Astrocyte (in vitro differentiated cells and primary cell): Measurements from ENCODE around the gene SEMA4G. TPM values are rescaled to one million over a fixed set of nuclear protein-coding genes. Genes with fewer than 3 reads are reported as not detected.

Experiments
- DNase-seq: peaks from one replicate; pipeline ENCODE4 v3.0.0-alpha.2; 2010; ENCODE audit warnings: low read depth
- FAIRE-seq: peaks from 2 replicates; lab custom pipeline; 2011; peaks lifted over from hg19 to GRCh38; lab: Jason Lieb, UNC
- H2AFZ ChIP-seq: 2 replicates; pipeline ENCODE4 v1.6.0; 2012; ENCODE audit warnings: low read depth, low read length, inconsistent platforms
- H3K27ac ChIP-seq: 2 replicates; pipeline ENCODE4 v1.5.1; 2011; ENCODE audit warnings: low read depth, low read length, inconsistent platforms
- H3K27me3 ChIP-seq: 2 replicates; pipeline ENCODE4 v1.6.0; 2011; ENCODE audit warnings: low read length, inconsistent platforms; ENCODE audit not compliant: insufficient read depth
- H3K36me3 ChIP-seq: 2 replicates; pipeline ENCODE4 v1.5.1; 2011; ENCODE audit warnings: low read length, inconsistent platforms; ENCODE audit not compliant: insufficient read depth
- H3K4me1 ChIP-seq: 2 replicates; pipeline ENCODE4 v1.5.1; 2011; ENCODE audit warnings: low read length, inconsistent platforms; ENCODE audit not compliant: insufficient read depth
- H3K4me2 ChIP-seq: 2 replicates; pipeline ENCODE4 v1.6.0; 2012; ENCODE audit warnings: low read length, inconsistent platforms
- H3K4me3 ChIP-seq: 2 replicates; pipeline ENCODE4 v1.5.1; 2011; ENCODE audit warnings: low read depth, mild to moderate bottlenecking, low read length, inconsistent platforms; ENCODE audit not compliant: insufficient read depth
- H3K79me2 ChIP-seq: 2 replicates; pipeline ENCODE4 v1.6.0; 2012; ENCODE audit warnings: mild to moderate bottlenecking, low read length, inconsistent platforms; ENCODE audit not compliant: insufficient read depth
- H3K9ac ChIP-seq: 2 replicates; pipeline ENCODE4 v1.6.0; 2012; ENCODE audit warnings: mild to moderate bottlenecking, low read length, inconsistent platforms
- H3K9me3 ChIP-seq: 2 replicates; pipeline ENCODE4 v1.5.1; 2012; ENCODE audit warnings: low read depth, mild to moderate bottlenecking, low read length, inconsistent platforms; ENCODE audit not compliant: insufficient read depth
- H4K20me1 ChIP-seq: 2 replicates; pipeline ENCODE4 v1.6.0; 2012; ENCODE audit warnings: low read length, inconsistent platforms; ENCODE audit not compliant: insufficient read depth
- H3K27ac Mint-ChIP-seq: one replicate; pipeline ENCODE4 v1.8.0; 2021; ENCODE audit warnings: mild to moderate bottlenecking, mixed read lengths; ENCODE audit not compliant: unreplicated experiment
- H3K27me3 Mint-ChIP-seq: one replicate; pipeline ENCODE4 v1.8.0; 2021; ENCODE audit warnings: low read depth, mixed read lengths; ENCODE audit not compliant: unreplicated experiment
- H3K36me3 Mint-ChIP-seq: one replicate; pipeline ENCODE4 v1.8.0; 2021; ENCODE audit warnings: low read depth, mixed read lengths; ENCODE audit not compliant: unreplicated experiment
- H3K4me1 Mint-ChIP-seq: one replicate; pipeline ENCODE4 v1.8.0; 2021; ENCODE audit warnings: low read depth, mixed read lengths; ENCODE audit not compliant: unreplicated experiment
- H3K4me3 Mint-ChIP-seq: one replicate; pipeline ENCODE4 v1.8.0; 2021; ENCODE audit warnings: mild to moderate bottlenecking, moderate library complexity, mixed read lengths; ENCODE audit not compliant: unreplicated experiment
- H3K9me3 Mint-ChIP-seq: one replicate; pipeline ENCODE4 v1.8.0; 2021; ENCODE audit warnings: mild to moderate bottlenecking, mixed read lengths; ENCODE audit not compliant: unreplicated experiment
- CTCF ChIP-seq: IDR thresholded peaks from 2 replicates; pipeline ENCODE4 v1.5.1; 2011; ENCODE audit warnings: low read depth, mild to moderate bottlenecking, inconsistent platforms, low read length, moderate library complexity; ENCODE audit not compliant: insufficient read depth
- EZH2 ChIP-seq: IDR thresholded peaks from 2 replicates; pipeline ENCODE4 v1.6.1; 2012; ENCODE audit warnings: mild to moderate bottlenecking, low read length, inconsistent platforms; ENCODE audit not compliant: insufficient read depth
- total RNA-seq: library from RNA; stranded (reverse); gene quantifications from 2 replicates; pipeline ENCODE4 v1.2.1, GENCODE V29; 2021

Gene SEMA4G
- total RNA-seq, 1 donor from 2014 or later = 5.9 TPM

GRCh38 chr10:100968062-100968736, 1.1 kb upstream of the SEMA4G start:
- Histone ChIP-seq H3K27ac (no peak overlapping the region), H3K79me2 (no peaks in the 10 kb centered on the region), H3K27me3 (no peaks in the 10 kb centered on the region), H4K20me1 (peaks cover 4% of the 10 kb centered on the region), H3K9ac (no peak overlapping the region), H3K36me3 (peaks cover 12% of the 10 kb centered on the region), H3K4me2 (peak overlapping the region; percentile 96), H3K4me1 (peaks cover 8% of the 10 kb centered on the region), H2AFZ (no peak overlapping the region), H3K4me3 (no peak overlapping the region), H3K9me3 (no peaks in the 10 kb centered on the region)
- peak overlapping the region; percentile 80 for H3K4me3 Mint-ChIP-seq
- no peaks in the 10 kb centered on the region for H3K9me3 Mint-ChIP-seq
- DNase-seq (no peak), FAIRE-seq (no peak)
- peaks cover 10% of the 10 kb centered on the region for H3K4me1 Mint-ChIP-seq
- no peaks in the 10 kb centered on the region for H3K36me3 Mint-ChIP-seq
- H3K27ac Mint-ChIP-seq = no peak overlapping the region
- no peaks in the 10 kb centered on the region for H3K27me3 Mint-ChIP-seq
- TF ChIP-seq EZH2 = no peak

GRCh38 chr10:100968863-100969186, 479 bp upstream of the SEMA4G start:
- TF ChIP-seq CTCF = no peak
- TF ChIP-seq EZH2 = no peak
- Histone ChIP-seq H3K27me3 (no peaks in the 10 kb centered on the region), H3K4me1 (peaks cover 8% of the 10 kb centered on the region), H3K36me3 (peaks cover 10% of the 10 kb centered on the region), H3K4me3 (peak overlapping the region; percentile 52), H4K20me1 (peaks cover 3% of the 10 kb centered on the region), H3K27ac (no peak overlapping the region), H3K79me2 (no peaks in the 10 kb centered on the region), H3K9ac (peak overlapping the region; percentile 44), H3K9me3 (no peaks in the 10 kb centered on the region), H2AFZ (peak overlapping the region; percentile 73), H3K4me2 (peak overlapping the region; percentile 96)
- peaks cover 10% of the 10 kb centered on the region for H3K4me1 Mint-ChIP-seq
- no peaks in the 10 kb centered on the region for H3K36me3 Mint-ChIP-seq
- H3K27me3 Mint-ChIP-seq = no peaks in the 10 kb centered on the region
- H3K4me3 Mint-ChIP-seq = peak overlapping the region; percentile 80
- no peak for DNase-seq
- no peaks in the 10 kb centered on the region for H3K9me3 Mint-ChIP-seq
- FAIRE-seq = no peak
- no peak overlapping the region for H3K27ac Mint-ChIP-seq

GRCh38 chr10:100970076-100970913, 991 bp downstream of the SEMA4G start:
- H3K27ac Mint-ChIP-seq = no peak overlapping the region
- H3K9me3 Mint-ChIP-seq = no peaks in the 10 kb centered on the region
- no peaks in the 10 kb centered on the region for H3K36me3 Mint-ChIP-seq
- Histone ChIP-seq H3K4me2 (peak overlapping the region; percentile 96), H3K4me3 (no peak overlapping the region), H4K20me1 (no peaks in the 10 kb centered on the region), H3K36me3 (peaks cover 6% of the 10 kb centered on the region), H3K27ac (no peak overlapping the region), H3K4me1 (peaks cover 8% of the 10 kb centered on the region), H3K27me3 (no peaks in the 10 kb centered on the region), H2AFZ (peak overlapping the region; percentile 88), H3K9me3 (no peaks in the 10 kb centered on the region), H3K79me2 (no peaks in the 10 kb centered on the region), H3K9ac (peak overlapping the region; percentile 72)
- DNase-seq = no peak
- no peak for FAIRE-seq
- no peaks in the 10 kb centered on the region for H3K27me3 Mint-ChIP-seq
- peak overlapping the region; percentile 77 for H3K4me3 Mint-ChIP-seq
- no peak for TF ChIP-seq EZH2
- no peak for TF ChIP-seq CTCF
- peaks cover 10% of the 10 kb centered on the region for H3K4me1 Mint-ChIP-seq
